Progenitor cell of endocrine pancreas (in vitro differentiated cells): ENCODE results near the gene NEMP2. TPM values are rescaled to one million over a fixed set of nuclear protein-coding genes. Genes with fewer than 3 reads are reported as not detected.

Experiments
- DNase-seq: peaks from one replicate; pipeline ENCODE4 v3.0.0; 2021; ENCODE audit warnings: low spot score; ENCODE audit not compliant: unreplicated experiment
- H3K27ac Mint-ChIP-seq: 2 replicates; pipeline ENCODE4 v1.8.0; 2021; ENCODE audit warnings: mild to moderate bottlenecking, moderate library complexity, mixed read lengths
- H3K27me3 Mint-ChIP-seq: 2 replicates; pipeline ENCODE4 v1.8.0; 2021; ENCODE audit warnings: mixed read lengths
- H3K36me3 Mint-ChIP-seq: 2 replicates; pipeline ENCODE4 v1.8.0; 2022; ENCODE audit warnings: mixed read lengths; ENCODE audit not compliant: insufficient read depth
- H3K4me1 Mint-ChIP-seq: 2 replicates; pipeline ENCODE4 v1.8.0; 2021; ENCODE audit warnings: low read depth, mixed read lengths
- H3K4me3 Mint-ChIP-seq: 2 replicates; pipeline ENCODE4 v1.8.0; 2021; ENCODE audit warnings: low read depth, mild to moderate bottlenecking, moderate library complexity, mixed read lengths
- H3K9me3 Mint-ChIP-seq: 2 replicates; pipeline ENCODE4 v1.8.0; 2021; ENCODE audit warnings: low read depth, mixed read lengths
- CTCF ChIP-seq: fragments of 200-600 bp; sonication (generic); IDR thresholded peaks from one replicate; pipeline ENCODE4 v1.5.0; 2021; ENCODE audit warnings: antibody characterized with exemption, mild to moderate bottlenecking; ENCODE audit not compliant: unreplicated experiment
- long read RNA-seq: library from polyadenylated mRNA; unstranded; transcript quantifications from one replicate; pipeline ENCODE4 v2.0.0, GENCODE V29; 2020
- total RNA-seq: library from RNA; stranded (reverse); gene quantifications from 2 replicates; pipeline ENCODE4 v1.2.1, GENCODE V29; 2021

The NEMP2 gene
- total RNA-seq = 10.2 and 13.9 TPM in 2 replicates
- long read RNA-seq, full-length matches to known transcripts = 25 of 44 reads
- long read RNA-seq, partial matches to known transcripts = 0 of 44 reads
- long read RNA-seq, other reads (novel, unspliced or antisense) = 19 of 44 reads

GRCh38 chr2:190534310-190535120, at the start of gene NEMP2:
NEMP2 (minus strand) TSS chr2:190534722; CDS start chr2:190534655, 67 bp downstream.
- H3K36me3 Mint-ChIP-seq = peaks cover 11% of the 10 kb centered on the region
- peaks cover 9% of the 10 kb centered on the region for H3K9me3 Mint-ChIP-seq
- no peak for TF ChIP-seq CTCF
- peak within 1 kb of the TSS; percentile 98 for H3K27ac Mint-ChIP-seq
- DNase-seq = peak; percentile 69
- H3K27me3 Mint-ChIP-seq = no peaks in the 10 kb centered on the region
- peak within 1 kb of the TSS; percentile 90 for H3K4me3 Mint-ChIP-seq
- H3K4me1 Mint-ChIP-seq = peaks cover 26% of the 10 kb centered on the region

GRCh38 chr2:190583507-190584337, 49.2 kb upstream of the NEMP2 start:
- Mint-ChIP-seq H3K4me1 (peaks cover 9% of the 10 kb centered on the region), H3K9me3 (peaks cover 7% of the 10 kb centered on the region), H3K27me3 (no peaks in the 10 kb centered on the region), H3K27ac (no peak overlapping the region), H3K36me3 (no peaks in the 10 kb centered on the region), H3K4me3 (no peak overlapping the region)
- no peak for TF ChIP-seq CTCF
- DNase-seq = no peak

- H3K4me1 Mint-ChIP-seq = peaks cover 17% of the 10 kb centered on the region
- DNase-seq = no peak
Measured at GRCh38 chr2:190582736-190583506, 48.4 kb upstream of the NEMP2 start.

GRCh38 chr2:190582019-190582418, 47.5 kb upstream of the NEMP2 start:
- H3K4me1 Mint-ChIP-seq = peaks cover 18% of the 10 kb centered on the region
- no peaks in the 10 kb centered on the region for H3K27me3 Mint-ChIP-seq
- H3K27ac Mint-ChIP-seq = no peak overlapping the region
- no peak for DNase-seq
- H3K9me3 Mint-ChIP-seq = peaks cover 2% of the 10 kb centered on the region
- TF ChIP-seq CTCF = no peak
- H3K4me3 Mint-ChIP-seq = no peak overlapping the region
- no peaks in the 10 kb centered on the region for H3K36me3 Mint-ChIP-seq

More at GRCh38 chr2:190582736-190583506, 48.4 kb upstream of the NEMP2 start:
- Mint-ChIP-seq H3K9me3 (peaks cover 7% of the 10 kb centered on the region), H3K27ac (no peak overlapping the region), H3K4me3 (no peak overlapping the region), H3K36me3 (no peaks in the 10 kb centered on the region), H3K27me3 (no peaks in the 10 kb centered on the region)
- TF ChIP-seq CTCF = no peak
